GM10248 (cell line): Measurements from ENCODE around the gene OR1E2.
"Not testable (repeated sequence)": the region's sequence is repeated elsewhere in the genome, so short reads cannot be mapped to it uniquely, and the experiment has no call there.

ENCODE experiments used
- CTCF ChIA-PET: fragments of 300-600 bp; sonication (Branson Sonifier 250); formaldehyde crosslinking; extraction: SDS; loops from one replicate; lab custom pipeline; 2021; ENCODE audit warnings: antibody characterized with exemption; lab: Yijun Ruan, JAX
- POLR2A ChIA-PET: fragments of 350-650 bp; sonication (Branson Sonifier 250); formaldehyde crosslinking; extraction: SDS; loops from one replicate; lab custom pipeline; 2020; ENCODE audit warnings: antibody characterized with exemption; lab: Yijun Ruan, JAX
- DNase-seq: peaks from one replicate; pipeline ENCODE4 v3.0.0; 2012; ENCODE audit errors: extremely low spot score
- TF ChIP-seq, protein P1 (sequence below): IDR thresholded peaks from 2 replicates; pipeline ENCODE4 v1.5.1; 2012; ENCODE audit warnings: mild to moderate bottlenecking, low read depth; ENCODE audit errors: extremely low read depth, missing control alignments, control extremely low read depth

OR1E2 gene

DNA sequence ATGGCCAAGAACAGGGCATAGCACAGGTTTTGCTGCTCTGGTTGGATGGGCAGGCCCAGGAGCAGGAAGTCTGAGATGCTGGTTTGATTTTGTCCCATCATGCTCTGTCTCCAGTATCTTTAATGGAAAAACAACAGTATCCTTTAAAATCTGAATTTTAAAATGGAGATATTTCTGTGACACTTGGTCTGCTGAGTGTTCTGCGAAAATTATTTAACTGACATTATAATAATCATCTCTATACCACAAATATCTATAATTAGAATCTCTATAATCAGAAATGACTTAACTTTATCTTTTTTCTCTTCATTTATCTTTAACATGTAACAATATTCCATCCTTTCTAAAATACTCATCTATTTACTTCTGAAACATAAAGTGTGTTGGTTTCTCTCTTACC, 35.3 kb downstream of the OR1E2 start, which contains the start of gene OR1E1:
OR1E1 (minus strand) TSS at position 101 of the 400 bp plus-strand sequence; CDS start at position 101, 0 bp downstream.
- ChIA-PET CTCF (no interaction called here), POLR2A (no interaction called here)
- DNase-seq, result no peak
- TF ChIP-seq, protein P1, sequence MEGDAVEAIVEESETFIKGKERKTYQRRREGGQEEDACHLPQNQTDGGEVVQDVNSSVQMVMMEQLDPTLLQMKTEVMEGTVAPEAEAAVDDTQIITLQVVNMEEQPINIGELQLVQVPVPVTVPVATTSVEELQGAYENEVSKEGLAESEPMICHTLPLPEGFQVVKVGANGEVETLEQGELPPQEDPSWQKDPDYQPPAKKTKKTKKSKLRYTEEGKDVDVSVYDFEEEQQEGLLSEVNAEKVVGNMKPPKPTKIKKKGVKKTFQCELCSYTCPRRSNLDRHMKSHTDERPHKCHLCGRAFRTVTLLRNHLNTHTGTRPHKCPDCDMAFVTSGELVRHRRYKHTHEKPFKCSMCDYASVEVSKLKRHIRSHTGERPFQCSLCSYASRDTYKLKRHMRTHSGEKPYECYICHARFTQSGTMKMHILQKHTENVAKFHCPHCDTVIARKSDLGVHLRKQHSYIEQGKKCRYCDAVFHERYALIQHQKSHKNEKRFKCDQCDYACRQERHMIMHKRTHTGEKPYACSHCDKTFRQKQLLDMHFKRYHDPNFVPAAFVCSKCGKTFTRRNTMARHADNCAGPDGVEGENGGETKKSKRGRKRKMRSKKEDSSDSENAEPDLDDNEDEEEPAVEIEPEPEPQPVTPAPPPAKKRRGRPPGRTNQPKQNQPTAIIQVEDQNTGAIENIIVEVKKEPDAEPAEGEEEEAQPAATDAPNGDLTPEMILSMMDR, result no peak

DNA sequence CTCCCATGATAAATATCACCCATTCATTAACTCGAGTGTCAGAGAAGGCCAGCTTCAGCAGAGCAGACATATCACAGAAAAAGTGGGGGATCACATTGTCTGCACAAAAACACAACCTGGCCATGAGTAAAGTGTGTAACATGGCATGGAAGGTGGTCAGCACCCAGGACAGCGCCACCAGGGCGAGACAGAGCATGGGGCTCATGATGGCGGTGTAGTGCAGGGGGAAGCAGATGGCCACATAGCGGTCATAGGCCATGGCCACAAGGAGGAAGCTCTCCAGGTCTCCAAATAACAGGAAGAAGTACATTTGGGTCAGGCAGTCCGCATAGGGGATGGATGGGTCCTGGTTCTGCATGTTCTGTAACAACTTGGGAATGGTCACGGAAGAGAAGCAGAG, 35.8 kb downstream of the OR1E2 start:
- POLR2A ChIA-PET, CTCF ChIA-PET, DNase-seq: not testable (repeated sequence)

DNA sequence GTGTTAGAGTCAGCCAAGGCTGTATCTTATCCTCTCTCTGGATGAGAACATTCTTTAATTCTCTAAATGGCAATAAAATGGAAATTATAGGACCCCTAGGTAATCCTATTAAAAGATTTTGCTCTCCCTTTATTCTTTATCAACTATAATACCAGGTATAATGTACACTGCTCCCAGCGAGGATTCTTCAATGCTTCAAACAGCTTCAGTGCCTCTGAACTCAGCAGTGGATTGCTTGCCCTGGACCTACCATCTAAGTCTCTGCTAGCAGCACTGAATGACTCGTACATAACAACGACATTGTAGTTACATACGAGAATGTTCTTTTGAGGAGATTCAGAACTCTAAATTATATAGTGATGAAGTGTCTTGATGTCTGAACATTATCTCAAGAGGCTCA, 43.9 kb downstream of the OR1E2 start:
- POLR2A ChIA-PET, result no interaction called here
- DNase-seq, result no peak
- TF ChIP-seq, protein P1, result no peak
- CTCF ChIA-PET, result interaction anchor here (0.9 kb wide), 1 partner anchor 12 kb away, joined by 3 read pairs; no protein-coding TSS in a partner anchor

DNA sequence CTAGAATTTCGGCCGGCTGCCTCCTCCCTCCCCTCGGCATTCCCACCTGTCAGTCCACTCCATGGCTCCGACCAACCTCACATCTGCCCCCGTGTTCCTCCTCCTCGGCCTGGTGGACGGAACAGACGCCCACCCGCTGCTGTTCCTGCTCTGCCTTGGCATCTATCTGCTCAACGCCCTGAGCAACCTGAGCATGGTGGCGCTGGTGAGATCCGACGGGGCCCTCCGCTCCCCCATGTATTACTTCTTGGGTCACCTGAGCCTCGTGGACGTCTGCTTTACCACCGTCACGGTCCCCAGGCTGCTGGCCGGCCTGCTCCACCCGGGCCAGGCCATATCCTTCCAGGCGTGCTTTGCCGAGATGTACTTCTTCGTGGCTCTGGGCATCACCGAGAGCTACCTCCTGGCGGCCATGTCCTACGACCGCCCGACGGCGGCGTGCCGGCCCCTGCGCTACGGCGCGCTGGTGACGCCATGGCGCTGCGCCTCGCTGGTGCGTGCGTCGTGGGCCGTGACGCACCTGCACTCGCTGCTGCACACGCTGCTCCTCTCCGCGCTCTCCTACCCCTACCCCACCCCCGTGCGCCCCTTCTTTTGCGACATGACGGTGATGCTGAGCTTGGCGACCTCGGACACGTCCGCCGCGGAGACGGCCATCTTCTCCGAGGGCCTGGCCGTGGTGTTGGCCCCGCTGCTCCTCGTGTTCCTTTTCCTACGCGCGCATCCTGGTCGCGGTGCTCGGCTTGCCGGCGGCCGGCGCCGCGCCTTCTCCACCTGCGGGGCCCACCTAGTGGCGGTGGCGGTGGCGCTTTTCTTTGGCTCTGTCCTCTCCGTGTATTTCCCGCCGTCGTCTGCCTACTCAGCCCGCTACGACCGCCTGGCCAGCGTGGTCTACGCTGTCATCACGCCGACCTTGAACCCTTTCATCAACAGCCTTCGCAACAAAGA, 47.5 kb downstream of the OR1E2 start, which contains the start of gene OR3A2:
OR3A2 (minus strand) TSS at position 440 of the 948 bp plus-strand sequence.
- POLR2A ChIA-PET, result no interaction called here
- CTCF ChIA-PET, result no interaction called here
- no peak for DNase-seq
- TF ChIP-seq, protein P1, result no peak
